Nephron progenitor cell (in vitro differentiated cells): ENCODE data around the gene OSBP.
"Not testable (repeated sequence)": the region's sequence is repeated elsewhere in the genome, so short reads cannot be mapped to it uniquely, and the experiment has no call there.

Experiments
- DNase-seq: peaks from one replicate; pipeline ENCODE4 v3.0.0; 2021
- H3K27ac Mint-ChIP-seq: 2 replicates; pipeline ENCODE4 v1.8.0; 2021; ENCODE audit warnings: mild to moderate bottlenecking, moderate library complexity, mixed read lengths
- H3K27me3 Mint-ChIP-seq: 2 replicates; pipeline ENCODE4 v1.8.0; 2021; ENCODE audit warnings: mild to moderate bottlenecking, low read depth, mixed read lengths; ENCODE audit not compliant: poor library complexity
- H3K36me3 Mint-ChIP-seq: 2 replicates; pipeline ENCODE4 v1.8.0; 2021; ENCODE audit warnings: low read depth, mixed read lengths
- H3K4me1 Mint-ChIP-seq: 2 replicates; pipeline ENCODE4 v1.8.0; 2021; ENCODE audit warnings: mixed read lengths
- H3K4me3 Mint-ChIP-seq: 2 replicates; pipeline ENCODE4 v1.8.0; 2021; ENCODE audit warnings: mild to moderate bottlenecking, moderate library complexity, mixed read lengths
- H3K9me3 Mint-ChIP-seq: 2 replicates; pipeline ENCODE4 v1.8.0; 2021; ENCODE audit warnings: mild to moderate bottlenecking, moderate library complexity, mixed read lengths
- TF ChIP-seq, protein P1 (sequence below): fragments of 200-600 bp; sonication (generic); IDR thresholded peaks from 2 replicates; pipeline ENCODE4 v1.5.0; 2021; ENCODE audit warnings: antibody characterized with exemption

Gene OSBP

DNA sequence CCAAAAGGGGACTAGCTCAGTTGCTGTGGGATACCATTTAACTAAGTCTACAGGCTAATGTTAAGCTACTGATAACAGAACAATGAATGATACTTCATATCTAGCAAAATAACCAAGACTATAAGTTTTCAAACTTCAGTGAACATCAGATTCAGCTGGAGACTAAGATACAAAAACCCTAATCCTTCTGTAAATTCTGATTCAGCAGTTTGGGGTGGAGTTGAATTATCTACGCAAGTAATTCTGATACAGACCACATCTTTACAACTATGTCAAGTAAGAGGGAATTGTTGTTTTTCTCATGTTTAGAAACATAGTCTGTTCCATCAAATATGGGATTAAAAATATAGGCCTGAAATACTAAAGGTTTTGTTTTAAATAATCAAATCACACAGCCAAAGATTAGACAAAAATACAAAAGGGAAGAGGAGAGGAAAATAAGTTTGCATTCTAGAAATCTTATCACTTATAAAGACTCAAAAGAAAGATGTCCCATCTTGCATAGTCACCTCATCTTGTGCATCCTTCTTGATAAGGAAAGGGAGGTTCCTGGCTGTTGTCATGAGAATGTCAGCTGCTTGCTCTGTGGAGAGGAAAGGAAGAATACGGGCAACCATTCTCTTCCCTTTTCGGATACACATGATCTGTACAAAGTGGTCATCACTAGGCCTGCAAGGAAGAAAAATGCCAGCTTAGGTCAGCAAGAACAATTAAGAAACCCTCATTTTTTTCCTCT, 31.8 kb upstream of the OSBP start:
- Mint-ChIP-seq H3K36me3 (peaks cover 96% of the 10 kb centered on the region), H3K27me3 (no peaks in the 10 kb centered on the region), H3K9me3 (peaks cover 7% of the 10 kb centered on the region), H3K4me1 (no peaks in the 10 kb centered on the region), H3K27ac (no peak overlapping the region), H3K4me3 (no peak overlapping the region)
- no peak for DNase-seq
- TF ChIP-seq, protein P1, sequence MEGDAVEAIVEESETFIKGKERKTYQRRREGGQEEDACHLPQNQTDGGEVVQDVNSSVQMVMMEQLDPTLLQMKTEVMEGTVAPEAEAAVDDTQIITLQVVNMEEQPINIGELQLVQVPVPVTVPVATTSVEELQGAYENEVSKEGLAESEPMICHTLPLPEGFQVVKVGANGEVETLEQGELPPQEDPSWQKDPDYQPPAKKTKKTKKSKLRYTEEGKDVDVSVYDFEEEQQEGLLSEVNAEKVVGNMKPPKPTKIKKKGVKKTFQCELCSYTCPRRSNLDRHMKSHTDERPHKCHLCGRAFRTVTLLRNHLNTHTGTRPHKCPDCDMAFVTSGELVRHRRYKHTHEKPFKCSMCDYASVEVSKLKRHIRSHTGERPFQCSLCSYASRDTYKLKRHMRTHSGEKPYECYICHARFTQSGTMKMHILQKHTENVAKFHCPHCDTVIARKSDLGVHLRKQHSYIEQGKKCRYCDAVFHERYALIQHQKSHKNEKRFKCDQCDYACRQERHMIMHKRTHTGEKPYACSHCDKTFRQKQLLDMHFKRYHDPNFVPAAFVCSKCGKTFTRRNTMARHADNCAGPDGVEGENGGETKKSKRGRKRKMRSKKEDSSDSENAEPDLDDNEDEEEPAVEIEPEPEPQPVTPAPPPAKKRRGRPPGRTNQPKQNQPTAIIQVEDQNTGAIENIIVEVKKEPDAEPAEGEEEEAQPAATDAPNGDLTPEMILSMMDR = no peak

DNA sequence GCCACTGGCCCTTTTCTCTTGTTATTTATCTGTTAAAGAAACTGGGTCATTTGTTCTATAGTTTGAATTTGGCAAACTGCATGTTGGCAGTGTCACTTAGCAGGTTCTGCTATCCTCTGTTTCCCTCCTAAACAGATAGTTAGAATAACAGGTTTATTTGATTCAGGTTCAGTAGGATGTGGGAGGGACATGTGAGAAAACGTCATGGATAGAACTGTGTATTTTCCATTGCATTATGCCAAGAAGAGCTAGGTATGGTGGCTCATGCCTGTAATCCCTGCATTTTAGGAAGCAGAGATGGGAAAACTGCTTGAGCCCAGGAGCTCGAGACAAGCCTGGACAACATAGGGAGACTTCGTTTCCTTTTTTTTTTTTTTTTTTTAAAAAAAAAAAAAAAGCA, 29.0 kb upstream of the OSBP start:
- no peak for DNase-seq
- H3K27ac Mint-ChIP-seq = no peak overlapping the region
- H3K27me3 Mint-ChIP-seq = no peaks in the 10 kb centered on the region
- H3K36me3 Mint-ChIP-seq = peaks cover 96% of the 10 kb centered on the region
- TF ChIP-seq, protein P1 = no peak
- peaks cover 7% of the 10 kb centered on the region for H3K9me3 Mint-ChIP-seq
- no peak overlapping the region for H3K4me3 Mint-ChIP-seq
- H3K4me1 Mint-ChIP-seq = no peaks in the 10 kb centered on the region

DNA sequence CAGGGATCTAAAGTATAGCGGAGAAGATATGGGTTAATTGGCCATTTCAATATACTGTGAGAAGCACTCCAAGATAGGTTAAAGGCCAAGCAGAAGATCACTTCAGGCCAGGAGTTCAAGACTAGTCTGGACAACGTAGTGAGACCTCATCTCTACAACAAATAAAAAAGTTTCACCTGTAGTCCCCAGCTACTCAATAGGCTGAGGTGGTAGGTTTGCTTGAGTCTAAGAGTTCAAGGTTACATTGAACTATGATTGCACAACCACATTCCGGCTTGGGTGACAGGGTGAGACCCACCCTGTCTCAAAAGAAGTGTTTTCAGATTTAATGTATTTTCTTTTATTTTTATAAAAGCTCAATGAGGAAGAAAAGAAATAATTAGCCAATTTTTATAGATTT, 27.8 kb upstream of the OSBP start:
- TF ChIP-seq, protein P1 = no peak
- no peak overlapping the region for H3K27ac Mint-ChIP-seq
- DNase-seq = no peak
- peaks cover 96% of the 10 kb centered on the region for H3K36me3 Mint-ChIP-seq
- H3K27me3 Mint-ChIP-seq = no peaks in the 10 kb centered on the region
- peaks cover 7% of the 10 kb centered on the region for H3K9me3 Mint-ChIP-seq
- no peak overlapping the region for H3K4me3 Mint-ChIP-seq
- H3K4me1 Mint-ChIP-seq = no peaks in the 10 kb centered on the region

DNA sequence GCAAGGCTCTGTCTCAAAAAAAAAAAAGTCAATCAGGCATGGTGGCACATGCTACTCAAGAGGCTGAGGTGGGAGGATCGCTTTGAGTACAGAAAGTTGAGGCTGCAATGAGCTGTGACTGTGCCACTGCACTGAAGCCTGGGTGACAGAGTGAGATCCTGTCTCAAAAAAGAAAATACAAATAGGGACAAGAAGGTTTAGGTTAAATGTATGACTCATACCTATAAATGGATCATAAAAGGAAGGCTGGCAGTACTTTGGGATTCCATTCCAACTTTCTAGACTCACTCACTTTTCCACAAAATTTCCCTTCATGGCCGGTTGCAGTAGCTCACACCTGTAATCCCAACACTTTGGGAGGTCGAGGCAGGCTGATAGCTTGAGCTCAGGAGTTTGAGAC, 25.6 kb upstream of the OSBP start:
- no peaks in the 10 kb centered on the region for H3K4me1 Mint-ChIP-seq
- no peaks in the 10 kb centered on the region for H3K27me3 Mint-ChIP-seq
- DNase-seq = no peak
- H3K27ac Mint-ChIP-seq = no peak overlapping the region
- TF ChIP-seq, protein P1 = no peak
- no peak overlapping the region for H3K4me3 Mint-ChIP-seq
- H3K36me3 Mint-ChIP-seq = peaks cover 96% of the 10 kb centered on the region
- H3K9me3 Mint-ChIP-seq = peaks cover 3% of the 10 kb centered on the region

DNA sequence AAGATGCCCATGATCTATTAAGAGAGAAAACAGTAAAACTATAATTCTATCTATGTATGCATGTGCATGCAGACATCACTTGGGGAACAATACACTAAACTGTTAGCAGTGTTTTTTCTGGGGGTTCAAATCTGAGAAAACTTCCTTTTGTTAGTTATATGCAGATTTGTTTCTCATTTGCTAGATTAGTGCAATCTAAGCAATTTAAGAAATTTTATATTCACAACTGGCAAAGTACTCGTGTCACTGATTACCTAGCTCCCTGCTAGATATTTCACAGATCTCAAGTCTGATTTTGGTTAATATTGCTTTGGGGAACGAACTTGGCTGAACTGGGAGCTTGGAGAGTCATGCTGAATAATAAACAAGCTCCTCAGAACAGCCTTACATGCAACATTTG, 14.9 kb upstream of the OSBP start:
- Mint-ChIP-seq H3K27ac (no peak overlapping the region), H3K4me3 (no peak overlapping the region), H3K9me3 (no peaks in the 10 kb centered on the region), H3K36me3 (peaks cover 4% of the 10 kb centered on the region), H3K27me3 (peaks cover 4% of the 10 kb centered on the region), H3K4me1 (no peaks in the 10 kb centered on the region)
- DNase-seq = no peak
- TF ChIP-seq, protein P1 = no peak

GRCh38 chr11:59629996-59630395, 14.4 kb upstream of the OSBP start:
- H3K27me3 Mint-ChIP-seq = peaks cover 4% of the 10 kb centered on the region
- DNase-seq = no peak
- H3K27ac Mint-ChIP-seq = no peak overlapping the region
- no peaks in the 10 kb centered on the region for H3K4me1 Mint-ChIP-seq
- H3K36me3 Mint-ChIP-seq = no peaks in the 10 kb centered on the region
- TF ChIP-seq, protein P1 = no peak
- no peak overlapping the region for H3K4me3 Mint-ChIP-seq
- H3K9me3 Mint-ChIP-seq = no peaks in the 10 kb centered on the region

- H3K27ac Mint-ChIP-seq, H3K4me1 Mint-ChIP-seq, H3K27me3 Mint-ChIP-seq, H3K4me3 Mint-ChIP-seq, H3K36me3 Mint-ChIP-seq, H3K9me3 Mint-ChIP-seq, DNase-seq: not testable (repeated sequence)
Measured at GRCh38 chr11:59626969-59627368, 11.4 kb upstream of the OSBP start.
